Smooth muscle cell (in vitro differentiated cells): ENCODE measurements around the gene LRCH1. TPM values are rescaled to one million over a fixed set of nuclear protein-coding genes. Genes with fewer than 3 reads are reported as not detected.

ENCODE experiments used
- DNase-seq: peaks from one replicate; lab custom pipeline; 2025; ENCODE audit not compliant: unreplicated experiment; lab: John Stamatoyannopoulos, UW
- H2AFZ ChIP-seq: fragments of 200-600 bp; sonication (generic); 2 replicates; pipeline ENCODE4 v1.6.0; 2016; ENCODE audit warnings: antibody characterized with exemption, low read depth, mild to moderate bottlenecking
- H3F3A ChIP-seq: fragments of 200-600 bp; sonication (generic); 2 replicates; pipeline ENCODE4 v1.6.0; 2017; ENCODE audit warnings: antibody characterized with exemption, low read depth
- H3K27ac ChIP-seq: fragments of 200-600 bp; sonication (generic); 2 replicates; pipeline ENCODE4 v1.5.1; 2016; ENCODE audit warnings: low read depth, mild to moderate bottlenecking
- H3K27me3 ChIP-seq: fragments of 200-600 bp; sonication (generic); 2 replicates; pipeline ENCODE4 v1.6.1; 2016; ENCODE audit warnings: low read depth, mild to moderate bottlenecking
- H3K36me3 ChIP-seq: fragments of 200-600 bp; sonication (generic); 2 replicates; pipeline ENCODE4 v1.5.1; 2016; ENCODE audit warnings: low read depth
- H3K4me1 ChIP-seq: fragments of 200-600 bp; sonication (generic); 2 replicates; pipeline ENCODE4 v1.5.1; 2016; ENCODE audit warnings: low read depth
- H3K4me2 ChIP-seq: fragments of 200-600 bp; sonication (generic); 2 replicates; pipeline ENCODE4 v1.6.0; 2016; ENCODE audit warnings: mild to moderate bottlenecking
- H3K4me3 ChIP-seq: fragments of 200-600 bp; sonication (generic); 2 replicates; pipeline ENCODE4 v1.5.1; 2016; ENCODE audit warnings: mild to moderate bottlenecking
- H3K79me2 ChIP-seq: fragments of 200-600 bp; sonication (generic); 2 replicates; pipeline ENCODE4 v1.6.0; 2016; ENCODE audit warnings: low read depth, mild to moderate bottlenecking
- H3K9ac ChIP-seq: fragments of 200-600 bp; sonication (generic); 2 replicates; pipeline ENCODE4 v1.6.0; 2016; ENCODE audit warnings: low read depth
- H3K9me3 ChIP-seq: fragments of 200-600 bp; sonication (generic); replicated peaks from 2 replicates; pipeline ENCODE4 v1.5.1; 2016; ENCODE audit warnings: low read depth
- H4K20me1 ChIP-seq: fragments of 200-600 bp; sonication (generic); 2 replicates; pipeline ENCODE4 v1.6.0; 2016; ENCODE audit warnings: low read depth
- CTCF ChIP-seq: fragments of 200-600 bp; sonication (generic); IDR thresholded peaks from 2 replicates; pipeline ENCODE4 v1.5.1; 2017; ENCODE audit warnings: borderline replicate concordance, mild to moderate bottlenecking, antibody characterized with exemption; ENCODE audit not compliant: insufficient read depth, poor library complexity, severe bottlenecking
- WGBS: methylation state at CpG from one replicate; pipeline ENCODE4 v1.1.7; 2016; ENCODE audit warnings: low lambda C conversion rate; 5-methylcytosine and 5-hydroxymethylcytosine counted together
- polyA plus RNA-seq: library from polyadenylated mRNA; unstranded; fragments of >200 nt; fragmentation: Nextera tagmentation; extraction: Ambion mirVana; gene quantifications from 2 replicates; pipeline ENCODE4 v1.2.1, GENCODE V29; 2016
- total RNA-seq: library from RNA; depleted of rRNA; stranded (reverse); fragments of >200 nt; gene quantifications from 2 replicates; pipeline ENCODE4 v1.2.3, GENCODE V29; 2014

The LRCH1 gene
- total and polyA plus RNA-seq, 2 experiments from 2014 or later = 9.4 to 27.7 TPM

GRCh38 chr13:46565808-46566750, 13.1 kb downstream of the LRCH1 start:
- H2AFZ ChIP-seq = no peak overlapping the region
- H3K4me3 ChIP-seq = no peak overlapping the region
- TF ChIP-seq CTCF = no peak
- no peak overlapping the region for H3K27ac ChIP-seq
- H4K20me1 ChIP-seq = peaks cover 100% of the 10 kb centered on the region
- DNase-seq = no peak
- no peaks in the 10 kb centered on the region for H3K27me3 ChIP-seq
- no peaks in the 10 kb centered on the region for H3K9me3 ChIP-seq
- no peaks in the 10 kb centered on the region for H3F3A ChIP-seq
- H3K4me2 ChIP-seq = no peak overlapping the region
- 75% methylated on average over 7 of the region's 7 CpGs for WGBS
- H3K4me1 ChIP-seq = peaks cover 7% of the 10 kb centered on the region
- peaks cover 100% of the 10 kb centered on the region for H3K79me2 ChIP-seq
- no peaks in the 10 kb centered on the region for H3K36me3 ChIP-seq
- no peak overlapping the region for H3K9ac ChIP-seq

- no peak for TF ChIP-seq CTCF
- H3K4me1 ChIP-seq = peaks cover 7% of the 10 kb centered on the region
- H3K9me3 ChIP-seq = no peaks in the 10 kb centered on the region
- no peak overlapping the region for H3K27ac ChIP-seq
- no peaks in the 10 kb centered on the region for H3F3A ChIP-seq
- H3K79me2 ChIP-seq = peaks cover 100% of the 10 kb centered on the region
- DNase-seq = no peak
- H2AFZ ChIP-seq = no peak overlapping the region
- no peaks in the 10 kb centered on the region for H3K27me3 ChIP-seq
- H3K4me2 ChIP-seq = no peak overlapping the region
- no peaks in the 10 kb centered on the region for H3K36me3 ChIP-seq
- peaks cover 100% of the 10 kb centered on the region for H4K20me1 ChIP-seq
- WGBS = 84% methylated on average over 2 of the region's 2 CpGs
- no peak overlapping the region for H3K9ac ChIP-seq
- H3K4me3 ChIP-seq = no peak overlapping the region
Measured at GRCh38 chr13:46567671-46568070, 14.7 kb downstream of the LRCH1 start.

- no peaks in the 10 kb centered on the region for H3K9me3 ChIP-seq
- H2AFZ ChIP-seq = no peak overlapping the region
- TF ChIP-seq CTCF = no peak
- no peak overlapping the region for H3K4me2 ChIP-seq
- H3K27me3 ChIP-seq = no peaks in the 10 kb centered on the region
- 94% methylated on average over 7 of the region's 7 CpGs for WGBS
- H3K9ac ChIP-seq = no peak overlapping the region
- H3K27ac ChIP-seq = no peak overlapping the region
- H3F3A ChIP-seq = no peaks in the 10 kb centered on the region
- H4K20me1 ChIP-seq = peaks cover 97% of the 10 kb centered on the region
- peaks cover 99% of the 10 kb centered on the region for H3K79me2 ChIP-seq
- DNase-seq = no peak
- no peaks in the 10 kb centered on the region for H3K36me3 ChIP-seq
- H3K4me3 ChIP-seq = no peak overlapping the region
- peaks cover 7% of the 10 kb centered on the region for H3K4me1 ChIP-seq
Measured at GRCh38 chr13:46569456-46569855, 16.5 kb downstream of the LRCH1 start.
